Measurements from ENCODE around the gene SPG7.

The SPG7 gene

DNA sequence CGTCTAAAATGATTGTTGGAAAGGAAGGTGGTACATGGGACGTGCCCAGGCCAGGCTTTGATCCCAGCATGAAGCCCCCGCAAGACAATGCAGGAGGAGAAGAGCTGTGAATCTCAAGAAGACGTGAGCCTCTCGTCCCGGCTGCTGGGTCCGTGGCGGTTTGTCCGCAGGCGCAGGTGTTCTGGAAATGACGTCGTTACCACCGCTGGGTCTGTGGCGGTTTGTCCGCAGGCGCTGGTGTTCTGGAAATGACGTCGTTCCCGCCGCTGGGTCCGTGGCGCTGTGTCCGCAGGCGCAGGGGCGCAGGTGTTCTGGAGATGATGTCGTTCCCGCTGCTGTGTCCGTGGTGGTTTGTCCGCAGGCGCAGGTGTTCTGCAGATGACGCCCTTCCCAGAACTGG lies 14.1 kb downstream of the SPG7 start:
- DNase-seq = no peak

DNA sequence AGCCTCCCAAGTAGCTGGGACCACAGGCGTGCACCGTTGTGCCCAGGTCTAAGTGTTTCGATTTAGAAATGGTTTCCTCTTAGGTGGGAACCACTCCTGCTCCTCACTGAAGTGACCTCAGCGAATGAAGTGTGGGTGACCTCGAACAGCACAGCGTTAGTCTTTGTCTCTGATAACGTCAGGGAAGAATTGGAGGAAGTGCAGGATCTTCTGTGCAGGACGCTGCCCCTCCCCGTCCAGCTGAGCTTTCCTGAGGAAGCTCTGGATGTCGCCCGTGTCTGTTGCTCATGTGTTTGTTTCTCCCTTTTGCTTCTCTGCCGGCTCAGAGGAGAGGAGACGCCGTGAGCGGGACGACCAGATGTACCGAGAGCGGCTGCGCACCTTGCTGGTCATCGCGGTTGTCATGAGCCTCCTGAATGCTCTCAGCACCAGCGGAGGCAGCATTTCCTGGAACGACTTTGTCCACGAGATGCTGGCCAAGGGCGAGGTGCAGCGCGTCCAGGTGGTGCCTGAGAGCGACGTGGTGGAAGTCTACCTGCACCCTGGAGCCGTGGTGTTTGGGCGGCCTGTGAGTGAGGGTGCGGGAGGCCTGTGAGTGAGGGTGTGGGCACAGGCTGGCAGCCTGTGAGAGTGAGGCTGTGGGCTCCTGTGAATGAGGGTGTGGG lies 15.6 kb downstream of the SPG7 start:
- DNase-seq = no peak

- no peak for DNase-seq
Observed at GRCh38 chr16:89525146-89525913, 17.1 kb downstream of the SPG7 start.

DNA sequence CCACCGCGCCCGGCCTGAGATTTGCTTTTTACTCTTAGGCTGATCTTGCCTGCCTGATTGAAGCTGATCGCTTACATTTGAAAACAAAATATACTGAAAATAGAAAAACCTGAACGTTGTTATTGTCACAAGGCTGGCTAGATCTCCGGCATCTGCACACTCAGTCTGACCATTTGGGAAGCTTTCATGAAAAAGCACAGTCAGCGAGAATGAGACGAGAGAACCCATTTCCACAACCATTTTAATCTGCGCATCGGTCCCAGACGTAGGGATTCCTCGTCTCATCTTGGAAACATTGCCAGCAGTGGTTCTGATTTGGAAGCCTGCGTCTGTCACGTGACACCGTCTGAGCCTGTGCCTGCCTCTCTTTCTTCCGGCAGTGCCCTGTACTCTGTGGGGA lies 20.9 kb downstream of the SPG7 start:
- DNase-seq = no peak

DNA sequence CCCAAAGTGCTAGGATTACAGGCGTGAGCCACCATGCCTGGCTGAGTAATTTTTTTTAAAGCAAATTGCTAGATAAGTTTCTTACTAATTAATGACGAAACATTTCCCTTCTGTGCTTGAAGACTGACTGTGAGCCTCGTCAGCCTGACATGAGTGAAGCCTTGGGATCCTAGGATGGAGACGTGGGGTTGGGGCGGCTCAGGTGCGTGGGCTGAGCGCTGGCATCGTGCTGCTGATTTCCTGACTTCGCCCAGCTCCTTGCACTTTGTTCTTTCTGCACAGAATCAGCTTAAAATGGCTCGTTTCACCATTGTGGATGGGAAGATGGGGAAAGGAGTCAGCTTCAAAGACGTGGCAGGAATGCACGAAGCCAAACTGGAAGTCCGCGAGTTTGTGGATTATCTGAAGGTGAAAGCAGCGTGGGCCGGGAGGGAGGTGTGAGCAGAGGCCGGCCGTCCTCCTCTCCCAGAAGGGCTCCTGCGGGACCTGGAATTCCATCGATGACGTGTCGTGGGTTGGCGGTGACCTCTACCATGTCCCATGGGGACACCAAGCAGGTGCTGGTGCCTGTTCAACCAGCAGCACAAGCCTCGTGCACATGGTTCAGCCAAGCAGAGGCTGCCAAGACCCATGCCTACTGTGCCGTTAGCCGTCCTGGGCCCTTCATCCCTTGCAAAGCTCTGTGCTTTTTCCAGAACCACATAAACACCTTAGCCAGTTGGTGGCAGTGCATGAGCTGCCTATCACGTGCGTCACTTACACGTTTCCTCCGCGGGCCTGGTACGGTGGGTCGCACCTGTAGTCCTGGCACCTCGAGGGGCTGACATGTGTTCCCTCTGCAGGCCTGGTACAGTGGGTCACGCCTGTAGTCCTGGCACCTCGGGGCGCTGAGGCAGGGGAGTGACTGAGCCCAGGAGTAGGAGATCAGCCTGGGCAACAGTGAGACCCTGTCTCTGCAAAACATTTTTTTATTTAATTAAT lies 22.5 kb downstream of the SPG7 start:
- no peak for DNase-seq

DNA sequence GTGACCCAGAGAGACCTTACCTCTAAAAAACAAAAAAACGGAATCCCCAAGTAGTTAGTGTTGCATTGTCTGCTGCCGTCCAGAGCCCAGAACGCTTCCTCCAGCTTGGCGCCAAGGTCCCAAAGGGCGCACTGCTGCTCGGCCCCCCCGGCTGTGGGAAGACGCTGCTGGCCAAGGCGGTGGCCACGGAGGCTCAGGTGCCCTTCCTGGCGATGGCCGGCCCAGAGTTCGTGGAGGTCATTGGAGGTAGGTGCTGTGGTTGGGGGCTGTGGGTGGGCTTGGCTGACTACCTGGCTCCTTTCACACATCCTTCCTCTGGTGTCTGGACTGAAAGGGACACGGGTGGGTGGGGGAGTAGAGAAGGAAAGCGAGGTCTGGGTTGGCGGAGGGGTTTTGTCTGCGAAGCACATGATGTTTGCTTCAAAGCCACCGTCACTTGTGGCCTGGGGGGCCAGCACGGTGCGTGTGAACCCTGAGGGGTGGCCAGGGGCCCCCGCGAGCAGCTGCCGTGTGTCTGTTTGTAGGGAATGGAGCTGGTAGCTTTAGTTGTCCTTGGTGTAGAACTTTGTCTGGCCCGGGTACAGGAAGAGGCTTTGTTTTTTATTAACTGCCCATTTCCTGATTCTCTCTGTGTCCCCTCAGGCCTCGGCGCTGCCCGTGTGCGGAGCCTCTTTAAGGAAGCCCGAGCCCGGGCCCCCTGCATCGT lies 23.8 kb downstream of the SPG7 start:
- no peak for DNase-seq

DNA sequence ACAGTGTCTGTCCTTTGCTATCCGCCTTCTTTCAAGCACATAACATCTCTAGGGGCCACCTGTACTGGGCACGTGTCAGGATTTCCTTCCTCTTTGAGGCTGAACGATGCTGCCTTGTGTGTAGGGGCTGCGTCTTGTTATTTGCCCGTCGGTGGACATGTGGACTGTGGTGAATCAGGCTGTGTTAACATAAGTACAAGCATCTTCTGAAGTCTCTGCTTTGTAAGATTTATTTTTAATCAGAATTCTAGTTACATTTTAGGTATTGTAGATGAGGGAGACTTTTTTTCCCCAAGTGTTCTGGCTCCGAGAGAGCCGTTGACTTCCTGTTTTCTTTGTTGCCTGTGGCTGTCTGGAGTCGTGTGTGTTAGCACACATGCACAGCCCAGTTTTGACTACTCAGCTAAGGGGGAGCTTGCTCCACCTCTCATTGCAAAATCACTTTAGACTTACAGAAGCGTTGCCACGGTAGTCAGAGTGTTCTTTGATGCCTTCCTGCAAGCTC lies 26.1 kb downstream of the SPG7 start:
- no peak for DNase-seq

DNA sequence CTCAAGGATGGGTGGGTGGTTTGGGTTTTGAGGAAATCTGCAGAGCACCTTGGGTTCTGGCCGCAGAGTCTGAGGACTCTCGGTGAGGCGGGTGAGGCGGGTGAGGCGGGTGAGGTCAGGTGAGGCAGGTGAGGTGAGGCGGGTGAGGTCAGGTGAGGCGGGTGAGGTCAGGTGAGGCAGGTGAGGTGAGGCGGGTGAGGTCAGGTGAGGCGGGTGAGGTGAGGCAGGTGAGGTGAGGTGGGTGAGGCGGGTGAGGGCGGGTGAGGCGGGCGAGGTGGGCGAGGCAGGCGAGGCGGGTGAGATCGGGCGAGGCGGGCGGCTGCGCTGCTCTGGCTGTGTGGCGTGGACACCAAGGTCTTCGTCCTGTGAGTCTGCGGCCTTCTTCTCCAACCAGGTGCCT lies 28.2 kb downstream of the SPG7 start:
- DNase-seq = no peak

- no peak for DNase-seq
Observed at GRCh38 chr16:89536886-89537548, 28.8 kb downstream of the SPG7 start.

DNA sequence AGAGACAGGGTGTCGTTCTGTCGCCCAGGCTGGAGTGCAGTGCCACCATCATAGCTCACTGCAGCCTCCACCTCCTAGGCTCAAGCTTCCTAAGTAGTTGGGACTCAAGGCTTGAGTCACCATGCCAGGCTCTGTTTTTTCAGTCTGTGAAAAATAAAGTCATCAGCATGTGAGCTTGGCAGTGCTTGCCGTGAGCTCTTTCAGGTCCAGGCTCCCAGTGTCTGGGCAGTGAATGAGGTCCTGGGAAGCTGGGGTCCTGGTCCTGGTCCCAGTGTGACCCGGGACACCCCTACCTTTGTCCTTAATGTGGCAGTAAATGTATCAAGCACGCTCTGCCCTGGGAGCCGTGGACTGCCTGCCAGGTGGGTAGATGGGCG lies 29.3 kb downstream of the SPG7 start:
- DNase-seq = no peak

- no peak for DNase-seq
Observed at GRCh38 chr16:89538286-89538685, 30.1 kb downstream of the SPG7 start.

DNA sequence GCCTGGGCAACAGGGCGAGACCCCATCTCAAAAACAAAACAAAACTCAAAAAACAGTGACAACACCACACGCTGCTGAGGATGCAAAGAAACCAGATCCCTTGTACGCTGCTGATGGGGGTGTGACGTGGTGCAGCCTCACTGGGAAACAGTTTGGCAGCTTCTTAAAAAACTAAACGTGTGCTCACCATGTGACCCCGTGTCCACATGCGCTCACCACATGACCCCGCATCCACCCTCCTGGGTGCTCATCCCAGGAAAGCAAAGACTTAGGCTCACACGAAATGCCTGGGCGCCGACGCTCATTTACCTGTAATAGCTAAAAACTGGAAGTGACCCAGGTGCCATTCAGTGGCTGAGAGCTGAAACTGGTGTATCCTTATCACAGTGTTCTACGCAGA lies 32.4 kb downstream of the SPG7 start:
- no peak for DNase-seq

DNA sequence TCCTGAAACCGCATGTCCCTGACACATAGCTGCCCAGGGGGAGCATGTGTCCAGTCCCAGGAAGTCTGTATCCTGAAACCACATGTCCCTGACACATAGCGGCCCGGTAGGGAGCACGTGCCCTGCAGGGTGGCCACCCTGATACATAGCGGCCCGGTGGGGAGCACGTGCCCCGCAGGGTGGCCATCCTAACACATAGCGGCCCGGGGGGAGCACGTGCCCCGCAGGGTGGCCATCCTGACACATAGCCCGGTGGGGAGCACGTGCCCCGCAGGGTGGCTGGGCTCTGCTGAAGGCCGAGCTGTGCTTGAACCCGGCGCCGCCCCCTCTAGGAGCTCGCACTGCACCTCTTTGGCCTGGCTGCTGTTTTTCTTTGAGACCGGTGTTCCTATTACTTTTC lies 33.6 kb downstream of the SPG7 start:
- DNase-seq = no peak

DNA sequence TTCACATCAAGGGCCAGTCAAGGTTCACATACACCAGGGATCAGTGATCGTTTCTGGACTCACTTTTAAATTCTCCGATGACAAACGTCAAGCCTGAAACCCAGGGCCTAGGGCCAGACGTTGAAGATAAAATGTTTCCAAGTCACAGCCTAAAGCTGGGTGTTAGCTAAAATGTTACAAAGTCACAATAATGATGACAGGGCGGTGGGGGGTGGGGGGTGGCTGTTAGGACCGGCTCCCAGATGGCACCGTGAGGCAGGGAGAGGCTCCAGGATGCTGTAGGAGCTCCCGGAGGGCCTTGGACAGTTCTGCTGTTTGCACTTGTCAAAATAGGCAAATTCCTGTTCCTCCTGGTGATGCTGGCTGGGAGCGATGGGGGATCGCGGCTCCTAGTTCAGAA lies 35.9 kb downstream of the SPG7 start:
- DNase-seq = no peak

DNA sequence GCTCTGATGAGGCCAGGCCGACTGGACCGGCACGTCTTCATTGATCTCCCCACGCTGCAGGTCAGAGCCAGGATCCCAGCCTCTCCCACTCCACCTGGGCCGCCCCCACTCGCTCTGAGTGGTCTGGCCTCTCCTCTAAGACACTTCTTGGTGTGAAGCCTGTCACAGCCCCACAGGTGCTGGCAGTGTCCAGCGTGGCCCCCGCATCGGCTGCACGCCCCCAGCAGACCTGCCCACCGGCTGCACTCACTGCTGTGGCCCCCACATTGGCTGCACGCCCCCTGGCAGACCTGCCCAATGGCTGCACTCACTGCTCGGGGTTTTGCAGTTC lies 36.5 kb downstream of the SPG7 start:
- DNase-seq = no peak

- DNase-seq = no peak
Observed at GRCh38 chr16:89545044-89545830, 37.0 kb downstream of the SPG7 start.

- no peak for DNase-seq
Observed at GRCh38 chr16:89545831-89546574, 37.8 kb downstream of the SPG7 start.

DNA sequence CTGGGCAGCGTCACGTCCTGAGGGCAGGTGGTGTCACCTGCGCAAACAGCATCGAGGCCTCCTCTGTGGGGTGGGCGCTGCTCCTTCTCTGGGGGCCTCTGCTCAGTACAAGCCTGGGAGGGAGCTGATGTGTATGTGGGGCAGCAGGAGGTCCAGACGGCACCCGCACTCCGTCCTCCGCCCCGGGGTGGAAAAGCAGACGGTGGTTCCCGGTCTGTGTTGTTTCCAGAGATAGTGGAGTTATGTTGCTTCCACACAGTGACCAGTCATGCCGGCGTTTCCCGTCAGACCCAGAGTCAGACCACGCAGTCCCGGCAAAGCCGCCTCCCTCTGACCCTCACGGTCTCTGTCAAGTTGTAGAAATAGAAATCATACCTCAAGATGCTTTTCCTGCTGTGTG lies 38.6 kb downstream of the SPG7 start:
- no peak for DNase-seq

GRCh38 chr16:89547291-89547690 lies 39.1 kb downstream of the SPG7 start:
- no peak for DNase-seq

- no peak for DNase-seq
Observed at GRCh38 chr16:89547860-89548259, 39.7 kb downstream of the SPG7 start.
